G401.6 (cell line): ENCODE data around the gene EIF2B4.
A peak's percentile ranks its signal among the peaks of the same experiment; 100 is the strongest.
"Not testable (repeated sequence)": the region's sequence is repeated elsewhere in the genome, so short reads cannot be mapped to it uniquely, and the experiment has no call there.

Experiments used
- FAIRE-seq: peaks from 2 replicates; lab custom pipeline; 2012; peaks lifted over from hg19 to GRCh38; lab: Jason Lieb, UNC

The EIF2B4 gene

DNA sequence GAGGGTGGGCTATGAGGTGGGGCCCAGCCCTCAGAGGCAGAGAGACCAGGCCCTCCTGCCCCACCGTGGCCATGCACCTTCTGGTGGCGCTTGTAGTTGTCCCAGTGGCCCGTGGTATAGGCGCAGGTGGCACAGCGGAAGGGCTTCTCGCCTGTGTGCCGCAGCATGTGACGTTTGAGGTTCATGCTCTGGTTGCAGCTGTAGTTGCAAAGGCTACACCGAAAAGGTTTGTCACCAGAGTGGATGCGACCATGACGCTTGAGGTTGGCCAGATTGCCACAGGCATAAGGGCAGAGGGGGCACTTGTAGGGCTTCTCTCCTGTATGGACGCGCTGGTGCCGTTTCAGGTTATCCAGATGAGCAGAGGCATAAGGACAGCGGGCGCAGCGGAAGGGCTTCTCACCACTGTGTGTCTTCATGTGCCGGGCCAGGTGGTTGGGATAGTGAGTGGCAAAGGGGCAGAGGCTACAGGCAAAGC, 7.5 kb upstream of the EIF2B4 start:
- FAIRE-seq = no peak

DNA sequence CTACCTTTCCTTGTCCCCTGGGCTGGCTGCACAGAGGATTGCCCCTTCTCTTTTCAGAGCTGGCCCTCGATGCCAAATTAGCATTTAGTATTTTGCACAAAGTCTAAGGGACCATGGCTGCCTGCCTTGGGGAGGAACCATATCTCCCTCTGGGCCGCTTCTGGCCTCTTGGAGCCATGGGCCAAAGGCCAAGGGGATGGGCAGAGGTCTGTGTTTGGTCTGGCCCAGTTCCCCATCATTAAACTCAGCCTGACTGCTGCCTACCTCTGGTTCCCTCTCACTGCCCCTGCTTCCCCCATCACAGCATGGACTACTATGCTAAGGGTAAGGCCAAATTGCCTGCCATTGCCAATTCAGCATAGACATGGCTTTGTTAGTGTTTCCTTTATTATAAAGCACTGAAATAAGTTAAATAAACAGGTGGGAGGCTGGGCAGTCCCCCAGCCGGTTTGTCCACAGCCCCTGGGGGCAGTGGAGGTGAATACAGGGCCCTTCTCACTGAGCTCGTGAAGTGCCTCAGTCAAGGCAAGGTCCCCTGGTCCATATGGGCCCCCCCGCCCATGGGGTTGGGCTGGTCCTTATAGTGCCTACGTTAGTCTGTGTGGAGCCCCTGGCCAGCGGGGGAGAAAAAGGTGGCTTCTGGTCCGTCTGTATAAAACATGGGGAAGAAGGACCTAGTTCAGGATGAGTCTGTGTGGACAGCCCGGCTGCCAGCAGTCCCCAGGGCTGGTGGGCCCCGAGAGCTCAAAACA, 6.9 kb upstream of the EIF2B4 start:
- FAIRE-seq = no peak

DNA sequence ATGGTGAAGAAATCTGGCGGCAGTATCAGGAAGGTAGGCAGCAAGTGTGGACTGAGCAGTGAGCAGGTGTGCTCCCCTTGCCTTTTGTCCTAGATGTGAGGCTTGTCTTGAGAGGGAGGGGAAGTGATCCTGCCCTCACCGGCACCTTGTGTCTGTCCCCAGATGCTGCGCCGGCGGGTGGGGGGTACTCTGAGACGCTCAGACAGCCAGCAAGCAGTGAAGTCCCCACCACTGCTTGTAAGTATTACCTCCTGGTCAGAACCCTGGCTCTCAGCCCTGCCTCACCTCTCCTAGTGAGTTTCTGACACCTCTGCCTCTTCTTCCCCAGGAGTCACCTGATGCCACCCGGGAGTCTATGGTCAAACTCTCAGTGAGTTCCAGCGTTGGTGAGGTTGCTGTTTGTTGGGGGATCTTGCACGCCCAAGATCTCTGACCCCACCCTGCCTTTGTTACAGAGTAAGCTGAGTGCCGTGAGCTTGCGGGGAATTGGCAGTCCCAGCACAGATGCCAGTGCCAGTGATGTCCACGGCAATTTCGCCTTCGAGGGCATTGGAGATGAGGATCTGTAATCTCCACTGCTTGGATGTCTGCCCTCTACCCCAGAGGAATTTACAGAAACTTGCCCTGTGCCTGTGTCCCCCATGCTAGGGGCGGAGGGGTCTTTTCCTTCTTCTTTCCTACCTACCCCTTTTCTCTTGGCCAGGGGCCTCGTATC, 6.2 kb upstream of the EIF2B4 start:
- FAIRE-seq = no peak

DNA sequence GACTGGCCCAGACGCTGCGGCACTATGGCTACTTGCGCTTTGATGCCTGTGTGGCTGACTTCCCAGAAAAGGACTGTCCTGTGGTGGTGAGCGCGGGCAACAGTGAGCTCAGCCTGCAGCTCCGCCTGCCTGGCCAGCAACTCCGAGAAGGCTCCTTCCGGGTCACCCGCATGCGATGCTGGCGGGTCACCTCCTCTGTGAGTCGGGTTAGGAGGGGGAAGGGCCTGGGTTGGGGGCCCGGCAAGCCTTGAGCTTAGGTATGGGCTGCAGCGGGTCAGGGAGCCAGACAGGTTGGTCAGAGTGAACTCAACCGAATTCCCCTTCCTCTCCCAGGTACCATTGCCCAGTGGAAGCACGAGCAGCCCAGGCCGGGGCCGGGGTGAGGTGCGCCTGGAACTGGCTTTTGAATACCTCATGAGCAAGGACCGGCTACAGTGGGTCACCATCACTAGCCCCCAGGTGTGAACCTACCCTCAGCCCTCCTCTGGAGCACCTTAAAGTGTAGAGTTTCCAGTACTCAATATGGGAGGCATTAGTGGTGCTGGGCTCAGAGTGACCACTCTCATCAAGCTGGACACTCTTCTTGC, 5.5 kb upstream of the EIF2B4 start:
- FAIRE-seq = no peak

DNA sequence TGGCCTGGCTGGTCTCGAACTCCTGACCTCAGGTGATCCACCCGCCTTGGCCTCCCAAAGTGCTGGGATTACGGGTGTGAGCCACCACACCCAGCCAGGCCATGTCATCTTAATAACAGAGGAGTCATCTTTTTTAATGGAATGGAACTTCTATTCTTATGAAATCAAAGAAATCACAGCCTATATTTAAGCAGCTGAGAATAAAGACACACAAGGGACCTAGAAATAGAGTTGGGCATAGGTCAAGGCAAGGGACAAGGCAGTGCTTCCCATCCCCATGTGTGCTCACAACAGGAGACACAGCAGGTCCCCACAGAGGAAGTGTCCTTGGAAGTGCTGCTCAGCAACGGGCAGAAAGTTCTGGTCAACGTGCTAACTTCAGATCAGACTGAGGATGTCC, 3.4 kb upstream of the EIF2B4 start:
- FAIRE-seq = no peak

DNA sequence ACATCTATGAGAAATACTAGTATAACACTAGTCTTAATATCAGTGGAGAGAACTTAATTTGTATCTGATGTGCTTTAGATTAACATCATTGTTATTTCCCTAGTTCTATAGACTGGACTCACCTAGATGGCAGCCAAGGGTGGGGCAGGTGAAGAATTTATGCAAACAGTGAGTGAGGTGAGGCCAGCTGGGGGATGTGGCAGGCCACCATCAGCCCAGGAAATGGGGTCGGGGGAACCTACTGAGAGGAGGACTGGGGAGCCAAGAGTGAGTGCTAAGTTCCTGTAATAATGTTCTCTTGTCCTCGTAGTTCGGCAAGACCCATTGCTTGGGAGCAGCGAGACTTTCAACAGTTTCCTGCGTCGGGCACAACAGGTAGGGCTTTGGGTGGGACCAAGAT, 2.8 kb upstream of the EIF2B4 start:
- FAIRE-seq = no peak

DNA sequence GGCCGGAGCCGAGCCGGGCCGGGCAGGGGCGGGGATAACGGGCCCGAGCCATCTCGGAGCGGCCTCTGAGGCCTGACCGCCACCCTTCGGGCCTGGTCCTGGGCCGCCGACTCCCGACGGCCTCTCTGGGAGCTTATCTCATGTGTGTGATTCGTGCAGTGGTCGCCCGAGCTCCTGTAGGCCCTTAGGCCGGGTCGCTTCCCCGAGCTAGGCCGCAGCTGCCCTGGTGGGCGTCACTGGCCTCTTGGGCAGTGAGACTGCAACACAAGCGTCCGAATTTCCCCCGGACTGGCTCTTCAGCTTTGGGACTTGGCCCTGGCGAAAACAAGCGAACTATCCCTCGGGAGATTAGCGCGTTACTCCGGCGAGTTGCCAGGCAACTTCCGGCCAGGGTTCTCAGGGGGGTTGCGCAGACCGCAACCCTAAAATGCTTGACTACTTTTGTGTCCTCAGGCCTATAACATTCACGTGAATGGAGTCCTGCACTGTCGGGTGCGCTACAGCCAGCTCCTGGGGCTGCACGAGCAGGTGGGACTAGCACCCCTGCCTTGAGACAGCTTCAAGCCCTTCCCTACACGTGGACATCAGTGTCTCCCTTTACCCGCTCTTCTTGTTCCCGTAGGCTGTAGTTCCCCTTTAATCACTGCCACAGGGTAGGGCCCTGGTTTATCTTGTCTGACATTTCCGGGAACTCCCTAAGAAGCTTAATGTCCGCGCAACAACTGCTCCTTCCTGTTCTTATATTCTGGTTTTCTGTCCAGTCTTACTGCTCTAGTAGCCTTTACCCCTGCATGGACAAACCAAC, 880 bp upstream of the EIF2B4 start:
- FAIRE-seq = no peak

DNA sequence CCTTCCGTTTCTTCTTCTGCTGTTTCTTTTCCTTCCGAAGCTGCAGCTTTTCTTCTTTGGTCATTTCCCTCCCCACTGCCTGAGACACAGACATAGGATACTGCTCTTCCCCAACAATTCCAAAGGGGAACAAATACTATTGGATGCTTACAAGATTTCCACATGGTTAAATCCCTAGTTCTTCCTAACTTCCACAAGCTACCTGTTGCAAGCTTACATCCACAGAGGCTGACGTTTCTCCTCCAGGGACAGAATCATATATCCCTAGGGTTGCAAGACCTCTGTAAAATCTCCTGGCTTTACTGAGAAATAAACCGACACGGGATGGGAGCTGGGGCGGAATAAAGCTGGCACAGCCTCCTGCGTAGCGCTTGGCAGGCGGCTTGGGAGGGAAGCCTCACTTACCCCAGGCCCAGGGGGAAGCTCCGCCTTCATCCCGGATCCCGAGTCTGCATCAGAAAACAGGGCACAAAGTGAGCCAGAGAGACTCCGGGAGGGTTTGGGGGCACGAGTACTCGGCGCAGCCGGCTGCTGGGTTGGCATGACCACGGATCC, 590 bp downstream of the EIF2B4 start:
- FAIRE-seq = no peak

DNA sequence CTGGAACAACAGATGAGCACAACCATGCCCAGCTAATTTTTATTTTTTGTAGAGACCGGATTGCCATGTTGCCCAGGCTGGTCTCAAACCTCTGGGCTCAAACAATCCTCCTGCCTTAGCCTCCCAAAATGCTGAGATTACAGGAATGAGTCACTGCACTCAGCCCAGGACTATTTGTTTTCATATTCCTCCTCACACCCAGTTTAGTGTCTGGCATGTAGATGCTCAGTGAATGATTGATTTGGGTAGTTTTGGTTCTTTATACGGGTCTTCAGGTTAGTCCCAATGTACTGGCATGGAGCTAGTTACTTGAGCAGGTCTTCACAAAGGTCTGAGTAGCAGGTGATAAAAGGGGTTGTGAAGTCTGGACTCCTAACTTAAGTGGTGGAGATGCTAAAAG, 6.2 kb downstream of the EIF2B4 start:
- no peak for FAIRE-seq

DNA sequence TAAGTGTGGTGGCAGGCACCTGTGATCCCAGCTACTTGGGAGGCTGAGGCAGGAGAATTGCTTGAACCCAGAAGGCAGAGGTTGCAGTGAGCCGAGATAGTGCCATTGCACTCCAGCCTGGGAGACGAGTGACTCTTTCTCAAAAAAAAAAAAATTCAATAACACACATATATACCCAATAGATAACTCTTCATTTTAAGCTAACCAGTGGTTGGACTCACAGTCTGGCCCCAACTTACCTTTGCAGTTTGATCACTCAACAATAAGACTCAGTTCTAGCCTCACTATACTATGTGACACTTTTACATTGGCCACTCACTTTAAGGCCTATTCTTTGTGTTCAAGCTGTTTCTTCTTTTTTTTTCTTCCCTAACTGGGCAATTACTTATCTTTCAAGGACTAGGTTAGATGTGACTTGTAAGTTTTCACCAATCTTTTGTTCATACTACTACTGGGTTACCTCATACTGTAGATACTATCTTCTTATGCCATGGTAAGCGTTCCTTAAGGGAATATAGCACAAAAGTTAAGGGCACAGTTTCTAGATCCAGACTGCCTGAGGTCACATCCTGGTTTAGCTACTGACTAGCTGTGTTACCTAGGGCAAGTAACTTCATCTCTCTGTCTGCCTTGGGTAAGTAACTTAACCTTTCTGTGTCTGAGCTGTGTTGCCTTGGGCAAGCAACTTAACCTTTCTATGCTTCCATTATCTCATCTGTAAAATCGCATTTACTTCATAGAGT, 7.3 kb downstream of the EIF2B4 start:
- no peak for FAIRE-seq

DNA sequence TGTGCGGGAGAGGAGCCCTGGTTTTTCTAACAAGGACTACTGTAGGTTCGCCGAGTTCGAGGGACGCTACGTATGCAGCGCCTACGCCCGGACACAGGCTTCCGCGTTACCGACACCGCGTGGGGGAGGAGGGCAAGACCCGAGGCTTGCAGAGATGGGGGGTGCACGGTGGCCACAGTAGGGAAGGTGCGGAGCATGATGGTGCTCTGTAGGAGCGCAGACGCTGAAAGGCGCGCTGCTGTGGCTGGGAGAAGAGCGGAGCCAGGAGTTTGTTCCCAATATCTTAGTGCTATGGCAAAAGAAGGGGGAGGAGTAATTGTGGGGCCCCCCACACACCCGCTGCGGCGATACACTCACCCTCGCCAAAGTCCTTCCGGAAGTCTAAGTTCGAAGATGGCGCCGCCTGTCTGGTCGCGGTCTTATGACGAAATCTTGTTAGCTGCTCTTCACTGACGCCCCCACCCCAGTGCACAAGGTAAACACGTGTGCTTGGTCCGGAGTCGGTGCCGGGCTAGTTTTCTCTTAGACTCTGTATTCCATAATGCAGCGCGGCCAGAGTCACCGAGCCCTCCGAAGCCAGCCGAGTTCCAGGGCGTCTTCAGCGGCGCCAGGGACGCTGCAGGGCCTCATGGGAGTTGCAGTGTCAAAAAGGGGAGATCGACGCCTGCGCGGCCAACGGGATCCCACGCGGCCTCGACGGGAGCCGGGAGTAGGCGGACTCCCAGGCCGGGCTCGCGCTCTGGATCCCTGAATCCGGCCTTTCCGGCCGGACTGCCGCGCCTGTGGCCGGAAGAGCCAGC, 13.6 kb downstream of the EIF2B4 start, which contains the start of gene GTF3C2:
TSS of gene GTF3C2 (minus strand) at position 383 of the 800 bp plus-strand sequence. CDS start 13,210 bp downstream, outside the sequence.
- FAIRE-seq = peak; percentile 96

DNA sequence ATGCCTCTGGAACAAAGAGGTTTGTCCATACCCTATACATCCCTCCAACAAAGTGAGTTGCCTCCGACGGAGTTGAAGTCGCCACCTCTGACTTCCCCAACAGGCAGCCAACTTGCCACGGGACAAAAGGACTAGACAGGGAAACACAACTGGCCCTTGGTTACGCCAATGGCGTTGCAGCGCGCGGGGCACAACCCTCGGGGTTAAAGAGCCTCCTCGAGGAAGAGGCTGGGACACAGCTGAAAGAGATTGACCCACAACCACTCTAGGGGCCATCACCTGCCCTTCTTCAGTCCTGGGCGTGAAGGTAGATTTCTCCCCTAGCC, 14.1 kb downstream of the EIF2B4 start:
- FAIRE-seq = no peak

DNA sequence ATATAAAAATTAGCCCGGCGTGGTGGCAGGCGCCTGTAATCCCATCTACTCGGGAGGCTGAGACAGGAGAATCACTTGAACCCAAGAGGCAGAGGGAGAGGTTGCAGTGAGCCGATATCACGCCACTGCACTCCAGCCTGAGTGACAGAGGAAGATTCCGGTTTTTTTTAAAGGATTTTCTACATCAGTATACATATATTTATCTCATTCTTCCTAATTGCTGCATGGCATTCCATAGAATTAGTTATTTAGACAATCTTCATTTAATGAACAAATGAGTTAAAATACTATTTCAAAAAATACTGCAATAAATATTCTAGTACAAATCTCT, 15.6 kb downstream of the EIF2B4 start:
- no peak for FAIRE-seq

DNA sequence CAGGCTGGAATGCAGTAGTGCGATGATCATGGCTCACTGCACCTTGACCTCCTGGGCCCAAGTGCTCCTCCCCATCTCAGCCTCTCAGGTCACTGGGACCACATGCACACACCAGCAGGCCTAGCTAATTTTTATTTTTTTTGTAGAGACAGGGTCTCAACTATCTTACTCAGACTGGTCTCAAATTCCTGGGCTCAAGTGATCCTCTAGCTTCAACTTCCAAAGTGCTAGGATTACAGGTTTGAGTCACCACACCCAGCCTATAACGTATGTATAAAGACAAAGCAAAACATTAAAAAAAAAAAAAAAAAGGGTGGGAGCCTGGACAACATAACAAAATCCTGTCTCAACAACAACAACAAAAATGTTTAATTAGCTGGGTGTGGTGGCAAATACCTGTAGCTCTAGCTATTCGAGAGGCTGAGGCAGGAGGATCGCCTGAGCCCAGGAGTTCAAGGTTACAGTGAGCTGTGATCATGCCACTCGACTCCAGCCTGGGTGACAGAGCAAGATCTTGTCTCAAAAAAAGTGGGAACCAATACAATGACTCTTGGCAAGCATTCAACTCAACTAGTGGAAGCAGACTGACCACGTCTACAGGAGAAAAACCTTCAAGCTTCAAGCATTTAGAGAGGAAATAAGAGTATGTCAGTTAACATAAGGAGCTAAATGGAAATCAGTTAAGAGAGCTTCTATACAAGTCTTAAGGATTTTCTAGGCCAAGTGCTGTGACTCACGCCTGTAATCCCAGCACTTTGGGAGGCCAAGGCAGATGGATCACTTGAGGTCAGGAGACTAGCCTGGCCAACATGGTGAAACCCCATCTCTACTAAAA, 16.2 kb downstream of the EIF2B4 start:
- FAIRE-seq = no peak

DNA sequence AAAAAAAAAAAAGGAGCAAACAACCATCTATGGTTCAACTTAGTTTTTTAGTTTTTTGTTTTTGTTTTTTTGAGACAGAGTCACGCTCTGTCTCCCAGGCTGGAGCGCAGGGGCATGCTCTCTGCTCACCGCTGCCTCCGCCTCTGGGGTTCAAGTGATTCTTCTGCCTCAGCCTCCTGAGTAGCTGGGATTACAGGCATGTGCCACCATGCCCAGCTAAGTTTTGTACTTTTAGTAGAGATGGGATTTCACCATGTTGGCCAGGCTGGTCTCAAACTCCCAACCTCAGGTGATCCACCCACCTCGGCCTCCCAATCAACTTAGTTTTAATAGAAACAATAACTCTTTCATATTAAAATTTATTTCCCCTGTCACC, 16.8 kb downstream of the EIF2B4 start:
- FAIRE-seq = not testable (repeated sequence)

DNA sequence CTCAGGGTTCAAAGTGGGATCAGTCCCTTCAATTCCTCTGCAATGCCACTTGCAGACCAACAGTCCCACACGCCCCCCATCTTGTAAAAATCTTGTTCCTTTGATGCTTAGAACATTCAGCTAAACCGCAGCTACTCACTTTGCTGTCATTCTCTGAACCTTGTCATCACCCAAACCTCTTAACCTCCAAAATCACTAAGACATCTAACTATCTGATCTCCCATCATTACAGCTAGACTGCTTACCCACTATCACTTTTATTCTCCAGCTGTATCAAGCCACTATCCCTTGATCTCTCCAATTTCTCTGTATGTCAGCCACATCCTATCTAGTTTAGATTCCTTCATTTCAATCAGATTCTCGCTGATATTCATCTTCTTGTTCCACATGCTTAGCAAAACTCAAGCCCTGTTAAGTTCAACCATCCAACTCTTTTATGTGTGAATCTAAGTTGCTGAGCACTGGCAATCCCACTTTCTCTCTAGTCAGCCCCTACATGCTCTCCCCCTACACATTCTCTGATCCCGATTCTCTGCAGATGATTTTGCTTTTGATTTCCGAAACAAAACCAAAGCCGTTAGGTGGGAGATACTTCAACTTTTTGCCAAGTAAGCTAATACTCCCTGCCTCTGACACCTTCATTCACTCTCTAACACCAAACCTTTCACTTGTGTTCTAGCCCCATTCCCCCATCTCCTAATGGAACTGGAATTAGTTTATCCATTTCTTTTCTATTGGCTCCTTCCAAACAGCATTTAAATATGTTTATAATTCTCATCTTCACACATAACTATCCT, 18.1 kb downstream of the EIF2B4 start:
- no peak for FAIRE-seq

DNA sequence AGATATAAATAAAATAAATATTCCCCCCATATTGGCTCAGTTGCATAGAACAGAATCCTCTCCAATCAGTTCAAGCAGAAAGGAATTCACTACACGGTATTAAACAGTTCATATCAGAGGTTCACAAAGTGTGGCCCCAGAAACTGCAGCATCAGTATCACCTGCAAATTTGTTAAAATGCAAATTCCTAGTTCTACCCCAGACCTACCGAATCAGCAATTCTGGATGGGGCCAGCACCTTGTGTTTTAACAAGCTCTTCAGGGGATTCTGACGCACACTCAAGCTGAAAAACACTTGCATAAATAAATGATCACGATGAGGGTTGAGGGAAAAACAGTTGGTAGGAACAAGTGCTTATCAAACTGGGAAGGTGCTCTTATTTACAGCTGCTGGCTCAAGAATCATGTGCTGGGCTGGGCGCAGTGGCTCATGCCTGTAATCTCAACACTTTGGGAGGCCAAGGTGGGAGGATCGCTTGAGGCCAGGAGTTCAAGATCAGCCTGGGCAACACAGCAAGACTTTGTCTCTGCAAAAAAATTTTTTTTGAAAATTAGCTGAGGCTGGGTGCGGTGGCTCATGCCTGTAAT, 19.9 kb downstream of the EIF2B4 start:
- no peak for FAIRE-seq

DNA sequence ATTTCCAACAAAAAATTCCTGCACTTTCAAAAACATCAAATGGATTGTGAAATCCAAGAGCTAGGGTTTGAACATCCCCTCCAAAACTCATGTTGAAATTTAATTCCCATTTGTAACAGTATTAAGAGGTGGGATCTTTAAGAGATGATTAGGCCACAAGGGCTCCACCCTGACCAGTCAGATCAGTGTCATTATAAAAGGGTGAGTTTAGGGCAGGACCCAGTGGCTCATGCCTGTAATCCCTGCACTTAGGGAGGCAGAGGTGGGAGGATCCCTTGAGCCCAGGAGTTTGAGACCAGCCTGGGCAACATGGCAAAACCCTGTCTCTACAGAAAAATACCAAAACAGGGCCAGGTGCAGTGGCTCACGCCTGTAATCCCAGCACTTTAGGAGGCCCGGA, 22.5 kb downstream of the EIF2B4 start:
- no peak for FAIRE-seq

DNA sequence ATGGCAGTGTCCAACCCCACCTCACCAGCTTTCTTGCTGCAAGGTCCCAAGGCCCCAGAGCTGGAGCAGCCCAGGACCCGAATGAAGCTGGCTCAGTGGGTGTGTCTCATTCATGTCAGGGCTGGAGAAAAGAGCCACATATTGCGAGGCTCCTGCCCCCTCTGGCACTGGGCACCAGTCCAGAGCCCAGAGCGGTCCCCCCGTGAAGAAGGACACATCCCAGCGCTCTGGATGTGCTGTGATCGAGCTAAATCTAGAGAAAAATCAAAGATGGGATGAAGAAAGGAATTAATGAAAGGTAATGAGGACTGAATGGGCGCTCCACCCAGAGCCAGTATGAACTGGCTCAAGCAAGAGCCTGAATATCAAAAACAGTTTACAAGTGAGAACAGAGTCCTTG, 34.0 kb downstream of the EIF2B4 start:
- no peak for FAIRE-seq
